Panc1 (cell line): ENCODE results near the gene TMEM150A. TPM values are rescaled to one million over a fixed set of nuclear protein-coding genes. Genes with fewer than 3 reads are reported as not detected.

Source experiments
- ATAC-seq: fragments of 200-7000 bp; cut with Tn5 transposase; 2 replicates; pipeline ENCODE4 v1.9.1; 2020; ENCODE audit warnings: mild to moderate bottlenecking, moderate library complexity
- BruUV-seq: library from RNA; stranded (reverse); fragments of 400-500 nt; replicated peaks from 2 replicates; lab custom pipeline; 2021; lab: Mats Ljungman, UMichigan
- CTCF ChIA-PET: fragments of 300-600 bp; sonication (Branson Sonifier 250); formaldehyde crosslinking; loops from one replicate; lab custom pipeline; 2022; ENCODE audit warnings: antibody characterized with exemption; lab: Charles Lee
- POLR2A ChIA-PET: fragments of 300-600 bp; sonication (Branson Sonifier 250); formaldehyde crosslinking; loops from one replicate; lab custom pipeline; 2022; ENCODE audit warnings: antibody characterized with exemption; lab: Charles Lee
- DNase-seq: peaks from one replicate; pipeline ENCODE4 v3.0.0-alpha.2; 2010; ENCODE audit warnings: low read depth, low spot score
- H3K27ac ChIP-seq: 2 replicates; pipeline ENCODE4 v1.5.1; 2011; ENCODE audit warnings: mild to moderate bottlenecking, low read length, inconsistent platforms
- H3K27me3 ChIP-seq: fragments of 200-500 bp; sonication (Bioruptor generic); 2 replicates; pipeline ENCODE4 v1.6.0; 2014; ENCODE audit warnings: low read length, inconsistent platforms; ENCODE audit not compliant: control insufficient read depth, insufficient read depth
- H3K36me3 ChIP-seq: fragments of 200-500 bp; sonication (Bioruptor generic); 2 replicates; pipeline ENCODE4 v1.5.1; 2014; ENCODE audit warnings: inconsistent platforms, mild to moderate bottlenecking, low read length, moderate library complexity; ENCODE audit not compliant: control insufficient read depth, insufficient read depth
- H3K4me1 ChIP-seq: 2 replicates; pipeline ENCODE4 v1.5.1; 2011; ENCODE audit warnings: inconsistent platforms, mild to moderate bottlenecking, low read length, moderate library complexity; ENCODE audit not compliant: control insufficient read depth, insufficient read depth
- H3K4me3 ChIP-seq, 2 experiments: 2 replicates each; pipeline ENCODE4 v1.5.1; 2011 to 2012; ENCODE audit warnings: low read depth in 2 of 2, low read length in 2 of 2, mild to moderate bottlenecking in 2 of 2, inconsistent platforms in 1 of 2, moderate library complexity in 1 of 2
- H3K9me3 ChIP-seq: fragments of 200-500 bp; sonication (Bioruptor generic); 2 replicates; pipeline ENCODE4 v1.5.1; 2014; ENCODE audit warnings: low read depth, mild to moderate bottlenecking, inconsistent platforms, low read length, moderate library complexity; ENCODE audit not compliant: control insufficient read depth, insufficient read depth
- CTCF ChIP-seq: fragments of 450-650 bp; IDR thresholded peaks from 2 replicates; pipeline ENCODE4 v1.5.1; 2017; ENCODE audit warnings: mild to moderate bottlenecking
- POLR2AphosphoS5 ChIP-seq: IDR thresholded peaks from 2 replicates; pipeline ENCODE4 v1.6.1; 2012; ENCODE audit warnings: mild to moderate bottlenecking, low read depth, low read length, moderate library complexity
- REST ChIP-seq, 2 experiments: IDR thresholded peaks; 2 replicates each; pipeline ENCODE4 v1.6.1; 2011 to 2012; ENCODE audit warnings: low read depth in 2 of 2, control low read depth in 1 of 2, low read length in 1 of 2, mild to moderate bottlenecking in 1 of 2, moderate library complexity in 1 of 2; ENCODE audit not compliant: insufficient read depth in 1 of 2
- SIN3A ChIP-seq: IDR thresholded peaks from 2 replicates; pipeline ENCODE4 v1.6.1; 2012; ENCODE audit warnings: low read depth, mild to moderate bottlenecking, low read length, moderate library complexity, borderline replicate concordance; ENCODE audit not compliant: insufficient read depth
- TCF7L2 ChIP-seq: IDR thresholded peaks from 2 replicates; pipeline ENCODE4 v1.6.1; 2011; ENCODE audit warnings: mild to moderate bottlenecking, low read depth, low read length, inconsistent platforms
- in situ Hi-C: cut with HindIII; loops from 2 replicates; pipeline ENCODE4 v1.10.0; 2016; ENCODE audit warnings: low sequenced_read_pairs, low pct_unique_long_range_greater_than_20kb
- intact Hi-C: fragments of 100-400 bp; cut with micrococcal nuclease; formaldehyde crosslinking; loops from one replicate; pipeline ENCODE4 v1.10.0; 2022; ENCODE audit not compliant: unreplicated experiment
- total RNA-seq: library from RNA; stranded (reverse); gene quantifications from one replicate; pipeline ENCODE4 v1.2.1, GENCODE V29; 2021; ENCODE audit not compliant: unreplicated experiment

Gene TMEM150A
- total RNA-seq, 1 experiment from 2014 or later, result 30.4 TPM

- no peaks in the 10 kb centered on the region for H3K36me3 ChIP-seq
- in situ Hi-C loops, result no loop called here
- CTCF ChIA-PET, result interaction anchor here (0.6 kb wide), 1 partner anchor 293 kb away, joined by 3 read pairs; no protein-coding TSS in a partner anchor
- no TSS peak for BruUV-seq
- ATAC-seq, result no peak
- TF ChIP-seq CTCF, result no peak
- TF ChIP-seq REST (IDR thresholded peaks at IDR 0.05; ENCODE audit: insufficient read depth in 1 of 2, low read depth in 2 of 2, low read length in 1 of 2), result no peak
- TF ChIP-seq POLR2AphosphoS5, result no peak
- TF ChIP-seq SIN3A, result no peak
- peaks cover 27% of the 10 kb centered on the region for H3K4me1 ChIP-seq
- DNase-seq, result no peak
- H3K9me3 ChIP-seq, result no peaks in the 10 kb centered on the region
- no peaks in the 10 kb centered on the region for H3K27me3 ChIP-seq
- H3K27ac ChIP-seq, result peak overlapping the region; percentile 18; the same call in 1 of the 2 replicates
- H3K4me3 ChIP-seq, result no peak overlapping the region
- POLR2A ChIA-PET, result interaction anchor here (0.6 to 0.7 kb wide), 2 partner anchors 28 to 106 kb away, joined by 4 to 7 read pairs; no protein-coding TSS in a partner anchor
- intact Hi-C loops, result no loop called here
These were observed 26.8 kb downstream of the TMEM150A start for GRCh38 chr2:85575739-85576138.

- DNase-seq (no peak), ATAC-seq (no peak)
- in situ Hi-C loops, result no loop called here
- no peak overlapping the region for H3K27ac ChIP-seq
- CTCF ChIA-PET, result no interaction called here
- POLR2A ChIA-PET, result interaction anchor here (1.0 kb wide), 1 partner anchor 55 kb away, joined by 4 read pairs; no protein-coding TSS in a partner anchor
- TF ChIP-seq TCF7L2 (no peak), REST (IDR thresholded peaks at IDR 0.05; ENCODE audit: insufficient read depth in 1 of 2, low read depth in 2 of 2, low read length in 1 of 2) (no peak), POLR2AphosphoS5 (no peak), SIN3A (no peak), CTCF (no peak)
- intact Hi-C loops, result no loop called here
- H3K4me3 ChIP-seq, result no peak overlapping the region
- no peaks in the 10 kb centered on the region for H3K27me3 ChIP-seq
- H3K9me3 ChIP-seq, result no peaks in the 10 kb centered on the region
- peaks cover 3% of the 10 kb centered on the region; the same call in 1 of the 2 replicates for H3K36me3 ChIP-seq
- H3K4me1 ChIP-seq, result no peaks in the 10 kb centered on the region
- no TSS peak for BruUV-seq
These were observed 36.2 kb downstream of the TMEM150A start for GRCh38 chr2:85566265-85566664.
